HG02588 (cell line): ENCODE data around the gene PRKCI.
"Not testable (repeated sequence)": the region's sequence is repeated elsewhere in the genome, so short reads cannot be mapped to it uniquely, and the experiment has no call there.

ENCODE experiments used
- ATAC-seq: cut with Tn5 transposase; IDR thresholded peaks from one replicate; pipeline ENCODE4 v1.9.1; 2021; ENCODE audit warnings: mild to moderate bottlenecking, moderate library complexity; ENCODE audit not compliant: unreplicated experiment

PRKCI gene

DNA sequence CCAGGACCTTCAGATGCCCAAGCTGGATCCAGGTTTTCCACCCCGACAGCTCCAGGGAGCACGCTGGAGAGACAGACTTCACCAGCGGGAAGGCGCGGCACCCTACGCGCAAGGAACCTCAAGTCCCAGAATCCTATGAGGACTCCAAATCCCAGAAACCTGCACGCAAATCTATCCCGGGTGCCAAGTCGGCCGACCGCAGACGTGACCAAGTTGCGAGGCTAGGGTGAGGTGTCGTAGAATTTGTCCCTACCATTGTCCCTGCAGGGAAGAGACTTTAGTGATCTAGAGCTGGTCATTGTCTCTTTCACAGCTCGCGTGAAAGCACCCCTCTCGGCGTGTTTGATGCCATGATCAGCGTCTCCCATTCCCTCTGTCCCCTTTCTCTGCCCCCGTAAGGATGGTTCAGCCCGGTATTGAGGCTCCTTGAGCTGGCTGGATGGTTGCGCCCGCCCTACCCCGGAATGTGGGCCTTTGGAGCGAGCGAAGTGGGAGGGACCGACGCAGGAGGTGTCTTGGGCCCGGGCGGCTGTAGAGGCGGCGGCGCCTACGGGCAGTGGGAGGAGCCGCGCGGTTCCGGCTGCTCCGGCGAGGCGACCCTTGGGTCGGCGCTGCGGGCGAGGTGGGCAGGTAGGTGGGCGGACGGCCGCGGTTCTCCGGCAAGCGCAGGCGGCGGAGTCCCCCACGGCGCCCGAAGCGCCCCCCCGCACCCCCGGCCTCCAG is at the start of gene PRKCI:
TSS of gene PRKCI (plus strand) at position 501 of the 723 bp plus-strand sequence. CDS start 246 bp downstream, outside the sequence.
- ATAC-seq = peak; percentile 98

DNA sequence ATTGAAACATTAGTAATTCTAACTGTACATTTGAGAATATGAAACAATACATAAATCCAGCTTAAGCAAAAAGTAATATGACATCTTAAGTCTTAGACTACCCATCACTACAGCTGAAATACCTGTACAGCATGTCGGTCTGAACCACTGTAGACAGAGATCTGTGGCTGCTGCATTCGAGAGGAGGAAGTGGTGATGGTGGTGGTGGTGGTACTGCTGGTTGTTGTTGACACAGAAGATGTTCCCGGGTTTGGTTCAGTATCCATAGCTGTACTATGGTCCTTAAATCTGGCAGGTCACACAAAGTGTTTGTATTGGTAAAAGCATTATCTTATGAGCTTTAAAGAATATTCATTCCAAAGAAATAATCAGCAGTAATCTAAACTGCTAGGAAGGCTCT is 43.6 kb upstream of the PRKCI start:
- no peak for ATAC-seq

DNA sequence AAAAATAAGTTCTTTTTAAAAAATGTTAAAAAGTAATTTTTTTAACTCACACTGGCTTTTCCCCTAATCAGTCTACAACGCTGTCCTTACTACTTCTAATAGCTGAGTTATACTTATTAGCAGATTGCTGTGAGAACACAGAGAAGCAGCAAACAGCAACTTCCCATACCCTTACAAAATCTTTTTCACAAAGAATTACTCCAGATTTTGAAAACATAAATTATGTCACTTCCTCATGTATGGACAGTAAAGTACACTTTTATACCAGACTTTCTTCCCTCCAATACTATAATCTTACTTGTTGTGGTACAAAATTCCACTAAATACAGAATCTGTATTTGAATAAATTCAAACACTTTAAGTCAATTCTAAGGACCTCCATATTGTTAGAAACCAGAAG is 42.8 kb upstream of the PRKCI start:
- no peak for ATAC-seq

DNA sequence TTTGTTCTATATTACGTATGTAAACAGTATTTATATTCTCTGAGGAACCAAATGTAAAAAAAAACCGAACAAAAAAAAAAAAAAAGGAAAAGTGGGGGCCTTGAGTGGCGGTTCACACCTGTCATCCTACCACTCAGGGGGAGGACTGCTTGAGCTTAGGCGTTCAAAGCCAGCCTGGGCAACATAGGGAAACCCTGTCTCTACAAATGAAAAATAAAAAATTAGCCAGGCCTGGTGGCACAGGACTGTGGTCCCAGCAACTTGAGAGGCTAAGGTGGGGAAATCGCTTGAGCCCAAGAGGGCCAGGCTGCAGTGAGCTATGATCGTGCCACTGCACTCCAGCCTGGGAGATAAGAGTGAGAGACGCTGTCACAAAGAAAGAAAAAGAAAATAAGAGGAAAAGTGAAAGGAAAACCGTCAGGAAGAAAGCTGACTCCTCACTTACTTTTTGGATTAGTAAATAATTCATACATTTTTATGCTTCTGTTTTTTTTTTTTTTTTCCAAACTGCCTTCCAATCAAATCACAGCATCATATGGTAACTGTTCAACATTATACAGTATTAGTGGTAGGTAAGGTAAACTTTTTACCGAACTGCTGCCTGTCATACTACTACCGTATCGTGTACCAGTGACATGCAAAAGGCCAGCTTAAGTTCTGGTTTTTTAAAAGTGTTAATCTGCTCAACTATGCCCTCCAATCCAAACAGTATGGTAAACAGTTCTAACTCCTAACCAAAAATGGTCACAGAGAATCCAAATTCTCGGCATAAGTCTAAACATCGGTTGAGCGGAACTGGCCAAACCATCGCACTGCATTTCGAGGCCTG is 41.9 kb upstream of the PRKCI start:
- peak; percentile 5 for ATAC-seq

DNA sequence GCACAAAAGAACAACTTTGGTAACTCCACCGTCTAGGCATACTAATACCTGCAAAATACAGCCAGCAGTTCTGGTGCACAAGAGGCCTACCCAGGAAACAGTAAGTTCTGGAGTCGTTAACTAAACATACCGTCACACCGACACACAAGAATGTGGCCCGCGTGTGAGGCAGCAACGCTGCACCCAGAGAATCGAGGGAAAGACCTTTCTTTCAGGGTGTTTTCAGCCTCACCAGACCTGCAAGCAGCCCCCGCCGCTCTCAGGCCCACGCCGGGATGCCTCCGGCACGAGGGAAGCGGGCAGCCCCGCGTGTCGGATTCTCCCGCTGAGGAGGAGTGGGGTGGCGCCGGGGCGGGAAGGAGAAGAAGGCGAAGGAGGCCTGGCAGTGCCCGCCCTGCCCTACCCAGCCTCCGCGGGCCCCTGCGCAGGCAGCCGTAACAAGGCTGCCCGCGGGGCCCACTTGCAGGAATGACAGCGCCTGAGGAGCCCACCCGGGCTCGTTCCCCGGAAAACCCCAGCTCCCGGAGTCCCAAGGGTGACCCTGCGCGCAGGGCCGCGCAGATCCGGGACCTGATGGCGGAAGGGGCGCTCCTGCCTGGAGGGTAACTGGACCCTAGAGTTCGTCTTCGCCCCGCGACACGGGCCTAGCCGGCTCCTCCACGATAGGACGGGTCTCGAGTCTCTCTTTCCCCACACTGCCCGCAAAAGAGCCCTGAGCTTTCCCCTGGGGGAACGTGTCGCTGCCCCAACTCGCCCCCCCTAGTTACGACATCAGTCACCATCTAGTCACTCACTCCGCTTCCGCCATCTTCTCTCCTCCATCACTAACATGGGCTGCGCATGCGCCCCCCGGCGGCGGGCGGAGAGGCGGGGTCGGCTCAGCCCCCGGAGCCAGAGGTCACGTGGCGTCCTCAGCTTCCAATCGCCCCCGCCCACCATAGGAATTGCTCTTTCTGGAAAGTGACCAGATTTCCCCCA is 41.0 kb upstream of the PRKCI start, which contains the start of gene PHC3:
TSS of gene PHC3 (minus strand) at position 826 of the 978 bp plus-strand sequence. CDS start at position 808, 18 bp downstream.
- ATAC-seq = peak; percentile 71

DNA sequence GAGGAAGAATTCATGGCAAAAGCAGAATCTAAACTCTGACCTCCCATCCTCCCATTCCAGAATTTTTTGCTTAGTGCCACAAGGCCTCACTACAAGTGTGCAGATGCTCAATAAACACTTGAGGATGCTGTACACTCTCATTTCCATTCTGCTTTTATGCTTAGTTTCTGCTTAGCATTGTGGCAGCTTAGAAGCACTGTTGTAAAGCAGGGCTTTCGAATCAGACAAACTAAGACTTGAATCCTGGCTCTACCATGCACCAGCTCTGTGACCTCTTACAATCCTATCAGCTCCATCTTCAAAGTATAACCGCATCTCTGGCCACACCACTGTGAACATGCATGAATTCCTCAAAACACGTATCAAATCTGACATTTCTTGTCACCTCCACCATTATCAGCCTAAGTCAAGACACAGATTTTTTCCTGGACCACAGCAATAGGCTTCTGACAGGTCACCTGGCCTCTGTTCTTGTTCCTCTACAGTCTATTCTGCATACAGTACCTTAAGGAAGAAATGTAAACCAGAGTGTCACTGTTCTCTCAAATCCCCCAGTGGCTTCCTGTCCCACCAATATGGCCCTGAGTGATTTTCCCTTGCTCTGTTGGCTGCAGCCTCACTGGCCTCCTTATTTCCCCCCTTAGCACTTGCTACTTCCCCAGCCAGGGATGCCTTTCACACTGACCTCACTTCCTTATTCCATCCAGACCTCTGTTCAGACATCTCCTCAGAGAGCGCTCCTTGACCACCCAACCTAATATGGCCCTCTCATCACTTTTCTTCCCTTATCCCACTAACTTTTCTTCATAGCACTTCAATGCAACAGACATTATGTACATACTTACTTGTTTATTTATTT is 32.6 kb upstream of the PRKCI start:
- peak; percentile 18 for ATAC-seq

DNA sequence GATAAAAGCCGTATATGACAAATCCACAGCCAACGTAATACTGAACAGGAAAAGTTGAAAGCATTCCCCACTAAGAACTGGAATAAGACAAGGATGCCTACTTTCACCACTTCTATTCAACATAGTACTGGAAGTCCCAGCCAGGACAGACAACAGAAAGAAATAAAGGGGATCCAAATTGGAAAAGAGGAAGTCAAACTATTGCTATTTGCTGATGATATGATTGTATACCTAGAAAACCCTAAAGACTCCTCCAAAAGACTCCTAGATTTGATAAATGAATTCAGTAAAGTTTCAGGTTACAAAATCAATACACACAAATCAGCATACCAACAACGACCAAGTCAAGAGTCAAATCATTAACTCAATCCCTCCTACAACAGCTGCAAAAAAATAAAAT is 26.5 kb upstream of the PRKCI start:
- ATAC-seq = not testable (repeated sequence)

DNA sequence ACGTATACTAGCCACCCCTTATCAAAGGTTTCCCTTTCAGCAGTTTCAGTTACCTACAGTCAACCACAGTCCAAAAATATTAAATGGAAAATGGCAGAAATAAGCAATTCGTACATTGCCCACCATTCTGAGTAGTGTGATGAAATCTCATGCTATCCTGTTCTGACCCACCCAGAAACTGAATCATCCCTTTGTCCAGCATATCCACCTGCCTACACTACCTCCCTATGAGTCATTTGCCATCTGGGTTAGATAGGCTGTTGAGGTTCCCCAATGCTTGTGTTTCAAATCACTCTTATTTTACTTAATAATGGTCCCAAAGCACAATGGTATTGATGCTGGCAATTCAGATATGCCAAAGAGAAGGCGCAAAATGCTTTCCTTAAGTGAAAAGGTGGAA is 25.4 kb upstream of the PRKCI start:
- ATAC-seq = no peak

DNA sequence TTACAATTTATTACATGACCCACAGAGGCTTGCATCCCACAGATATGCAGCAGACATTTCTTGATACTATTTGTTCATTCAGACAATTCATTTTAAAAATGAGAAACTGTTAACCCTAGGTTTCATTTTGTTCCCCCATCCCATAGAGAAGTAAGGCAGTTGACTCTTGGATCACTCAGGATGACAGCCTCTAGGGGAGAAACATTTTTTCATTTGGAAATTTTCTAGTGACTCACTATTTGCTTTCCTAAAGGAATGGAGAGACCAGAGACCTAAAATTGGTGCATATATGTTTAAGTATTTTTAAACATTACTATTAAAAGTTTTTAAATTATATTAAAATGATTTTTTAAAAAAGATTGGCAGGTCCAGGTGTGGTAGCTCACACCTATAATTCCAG is 21.2 kb upstream of the PRKCI start:
- no peak for ATAC-seq

DNA sequence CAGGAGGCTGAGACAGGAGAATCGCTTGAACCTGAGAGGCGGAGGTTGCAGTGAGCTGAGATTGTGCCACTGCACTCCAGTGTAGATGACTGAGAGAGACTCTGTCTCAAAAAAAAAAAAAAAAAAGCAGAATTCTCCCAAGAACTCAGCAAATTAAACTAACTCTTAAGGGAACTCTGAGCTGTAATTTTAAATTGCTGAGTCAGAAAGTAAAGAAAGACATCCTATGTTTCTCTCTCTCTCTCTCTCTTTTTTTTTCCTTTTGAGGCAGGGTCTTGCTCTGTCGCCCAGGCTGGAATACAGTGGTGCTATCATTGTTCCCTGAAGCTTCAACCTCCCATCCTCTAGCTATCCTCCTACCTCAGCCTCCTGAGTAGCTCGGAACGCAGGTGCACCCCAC is 20.7 kb upstream of the PRKCI start:
- no peak for ATAC-seq

DNA sequence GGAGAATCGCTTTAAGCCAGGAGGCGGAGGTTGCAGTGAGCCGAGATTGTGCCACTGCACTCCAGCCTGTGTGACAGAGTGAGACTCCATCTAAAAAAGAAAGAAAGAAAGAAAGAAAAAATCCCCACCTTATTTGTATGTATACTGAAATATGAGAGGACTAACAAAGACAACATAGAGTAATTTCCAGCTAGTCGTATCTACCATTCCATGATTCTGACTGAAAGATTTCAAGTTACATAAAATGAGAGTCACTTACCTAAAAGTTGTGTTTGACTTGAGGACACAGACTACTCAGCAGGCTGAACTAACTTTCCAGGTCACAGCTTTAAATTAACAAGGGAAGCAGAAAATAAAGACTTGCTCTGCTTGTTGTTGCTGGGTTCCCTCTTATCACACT is 18.8 kb upstream of the PRKCI start:
- no peak for ATAC-seq

DNA sequence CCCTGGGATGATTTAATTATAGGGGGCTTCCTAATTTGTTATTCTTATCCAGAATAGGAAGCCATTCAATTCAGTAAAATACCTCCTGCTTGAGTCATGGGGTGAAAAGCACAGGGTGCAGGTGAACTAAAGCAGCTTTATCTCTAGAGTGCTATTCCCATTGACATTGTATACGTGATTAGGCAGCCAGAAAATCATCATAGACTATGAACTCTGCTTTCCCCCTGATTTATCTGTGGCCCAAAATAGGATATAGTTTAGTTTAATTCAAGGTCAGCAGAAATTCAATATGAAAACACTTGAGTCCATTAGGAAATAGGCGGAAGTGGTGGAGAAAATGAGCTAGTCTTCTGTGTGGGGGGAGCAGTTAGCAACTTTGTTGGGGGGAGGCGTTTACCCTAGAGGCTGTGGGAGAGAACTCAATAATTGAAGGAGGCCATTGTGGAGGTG is 18.2 kb upstream of the PRKCI start:
- ATAC-seq = no peak

DNA sequence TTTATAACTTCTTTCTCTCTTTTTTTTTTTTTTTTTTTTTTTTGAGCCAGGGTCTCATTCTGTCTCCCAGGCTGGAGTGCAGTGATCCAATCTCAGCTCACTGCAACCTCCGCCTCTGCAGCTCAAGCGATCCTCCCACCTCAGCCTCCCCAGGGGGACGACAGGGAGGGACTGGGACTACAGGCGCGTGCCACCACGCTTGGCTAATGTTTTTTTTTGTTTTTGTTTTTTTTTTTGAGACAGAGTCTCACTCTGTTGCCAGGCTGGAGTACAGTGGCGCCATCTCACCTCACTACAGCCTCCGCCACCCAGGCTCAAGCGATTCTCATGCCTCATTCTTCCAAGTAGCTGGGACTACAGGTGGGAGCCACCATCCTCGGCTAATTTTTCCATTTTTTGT is 17.7 kb upstream of the PRKCI start:
- no peak for ATAC-seq

DNA sequence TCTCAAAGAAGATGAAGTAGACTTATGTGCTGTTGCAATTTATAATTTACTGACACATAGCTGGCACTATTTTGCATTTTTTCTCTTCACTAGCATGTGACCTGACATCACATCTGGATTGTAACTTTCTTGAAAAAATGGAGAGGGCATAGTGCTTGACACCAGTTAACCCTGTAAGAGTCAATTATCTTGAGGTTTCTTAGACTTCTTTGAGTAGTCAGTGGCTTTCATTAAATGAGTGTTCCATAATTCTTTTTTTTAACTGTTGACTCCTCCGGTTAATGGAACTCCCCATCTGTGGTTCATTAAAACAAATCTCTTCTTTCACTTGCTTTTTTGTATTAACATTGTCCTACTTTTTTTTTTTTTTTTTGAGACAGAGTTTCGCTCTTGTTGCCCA is 16.9 kb upstream of the PRKCI start:
- no peak for ATAC-seq

DNA sequence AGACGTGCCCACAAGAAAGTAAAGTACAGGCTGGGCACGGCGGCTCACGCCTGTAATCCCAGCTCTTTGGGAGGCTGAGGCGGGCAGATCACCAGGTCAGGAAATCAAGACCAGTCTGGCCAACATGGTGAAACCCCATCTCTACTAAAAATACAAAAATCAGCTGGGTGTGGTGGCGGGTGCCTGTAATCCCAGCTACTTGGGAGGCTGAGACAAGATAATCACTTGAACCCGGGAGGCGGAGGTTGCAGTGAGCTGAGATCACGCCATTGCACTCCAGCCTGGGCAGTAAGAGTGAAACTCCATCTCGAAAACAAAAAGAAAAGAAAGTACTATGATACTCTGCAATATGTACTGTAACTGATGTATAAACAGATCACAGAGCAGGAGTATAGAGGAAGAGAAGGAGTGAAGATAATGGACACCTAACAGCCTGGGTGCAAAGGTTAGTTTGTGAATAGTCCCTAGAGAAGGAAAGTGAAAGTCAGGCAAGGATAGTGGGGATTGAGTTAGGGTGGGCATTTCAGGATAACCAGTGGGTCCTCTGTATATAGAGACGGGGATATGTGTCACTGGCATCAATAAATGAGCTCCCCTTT is 16.0 kb upstream of the PRKCI start:
- not testable (repeated sequence) for ATAC-seq

DNA sequence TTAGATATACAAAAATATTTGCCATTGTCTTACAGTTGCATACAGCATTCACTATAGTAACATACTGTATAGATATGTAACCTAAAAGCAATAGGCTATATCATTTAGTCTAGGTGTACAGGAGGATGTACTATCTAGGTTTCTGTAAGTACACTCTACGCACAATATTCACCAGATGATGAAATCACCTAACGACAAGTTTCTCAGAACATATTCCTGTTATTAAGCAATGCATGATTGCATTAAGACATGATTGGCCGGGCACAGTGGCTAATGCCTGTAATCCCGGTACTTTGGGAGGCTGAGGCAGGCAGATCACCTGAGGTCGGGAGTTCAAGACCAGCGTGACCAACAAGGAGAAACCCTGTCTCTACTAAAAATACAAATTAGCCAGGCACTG is 14.5 kb upstream of the PRKCI start:
- ATAC-seq = no peak

DNA sequence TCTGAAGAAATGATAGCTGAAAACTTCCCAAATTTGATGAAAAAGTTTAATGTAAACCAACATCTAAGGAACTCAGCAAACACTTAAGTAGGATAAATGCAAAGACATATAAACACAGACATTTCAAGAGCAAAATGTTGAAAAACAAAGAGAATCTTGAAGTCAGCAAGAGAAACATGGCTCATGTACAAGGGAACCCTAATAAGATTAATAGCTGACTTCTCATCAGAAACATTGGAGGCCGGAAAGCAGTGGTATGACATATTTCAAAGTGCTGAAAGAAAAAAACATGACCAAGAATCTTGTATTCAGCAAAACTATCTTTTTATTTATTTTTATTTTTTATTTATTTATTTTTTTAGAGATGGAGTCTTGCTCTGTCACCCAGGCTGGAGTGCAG is 10.6 kb upstream of the PRKCI start:
- ATAC-seq = no peak

DNA sequence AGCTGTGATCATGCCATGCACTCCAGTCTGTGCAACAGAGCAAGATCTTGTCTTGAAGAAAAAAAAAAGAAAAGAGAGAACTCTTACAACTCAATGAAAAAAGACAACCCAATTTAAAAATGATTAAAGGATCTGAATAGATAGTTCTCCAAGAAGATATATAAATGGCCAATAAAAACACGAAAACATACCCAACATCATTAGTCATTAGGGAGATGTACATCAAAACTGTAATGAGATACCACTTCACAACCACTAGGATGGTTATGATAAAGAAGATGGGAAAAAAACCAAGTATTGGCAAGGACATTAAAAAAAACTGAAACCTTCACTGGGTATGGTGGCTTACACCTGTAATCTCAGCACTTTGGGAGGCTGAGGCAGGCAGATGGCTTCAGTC is 2.4 kb upstream of the PRKCI start:
- no peak for ATAC-seq

DNA sequence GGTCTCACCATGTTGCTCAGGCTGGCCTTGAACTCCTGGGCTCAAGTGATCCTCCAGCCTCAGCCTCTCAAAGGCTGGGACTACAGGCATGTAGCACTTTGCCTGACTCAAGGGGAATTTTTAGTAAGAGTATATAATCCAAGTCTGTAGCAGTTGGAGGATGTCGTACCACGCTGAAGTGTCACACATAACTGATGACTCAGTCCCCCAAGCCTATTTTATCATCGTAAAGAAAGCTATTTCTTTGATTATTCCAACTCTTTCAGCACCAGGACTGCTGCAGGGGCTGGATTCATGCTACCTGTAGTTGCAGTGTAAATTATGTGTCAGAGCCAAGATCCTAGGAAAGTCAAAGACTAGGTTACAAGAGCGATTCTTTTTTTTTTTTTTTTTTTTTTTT is 1.4 kb upstream of the PRKCI start:
- ATAC-seq = no peak
